WTC11 (cell line): ENCODE results near the gene ERVW-1. TPM values are rescaled to one million over a fixed set of nuclear protein-coding genes. Genes with fewer than 3 reads are reported as not detected.

Experiments
- ATAC-seq: fragments of 200-7000 bp; cut with Tn5 transposase; 2 replicates; pipeline ENCODE4 v1.10.0; 2021; ENCODE audit warnings: mild to moderate bottlenecking, moderate library complexity
- CTCF ChIA-PET: fragments of 300-600 bp; sonication (Branson Sonifier 250); formaldehyde crosslinking; loops from one replicate; lab custom pipeline; 2021; ENCODE audit warnings: antibody characterized with exemption; lab: Charles Lee
- POLR2A ChIA-PET: fragments of 350-600 bp; sonication (Branson Sonifier 250); formaldehyde crosslinking; loops from one replicate; lab custom pipeline; 2021; ENCODE audit warnings: antibody characterized with exemption; lab: Charles Lee
- DNase-seq: peaks from one replicate; pipeline ENCODE4 v3.0.0; 2021; ENCODE audit warnings: low spot score
- H3K27ac Mint-ChIP-seq: 2 replicates; pipeline ENCODE4 v1.8.0; 2021; ENCODE audit warnings: mixed read lengths
- H3K27me3 Mint-ChIP-seq: 2 replicates; pipeline ENCODE4 v1.8.0; 2021; ENCODE audit warnings: low read depth, mild to moderate bottlenecking, moderate library complexity, mixed read lengths
- H3K36me3 Mint-ChIP-seq: 2 replicates; pipeline ENCODE4 v1.8.0; 2021; ENCODE audit warnings: mixed read lengths
- H3K4me1 Mint-ChIP-seq: 2 replicates; pipeline ENCODE4 v1.8.0; 2022; ENCODE audit warnings: mixed read lengths
- H3K4me3 Mint-ChIP-seq: 2 replicates; pipeline ENCODE4 v1.8.0; 2021; ENCODE audit warnings: mild to moderate bottlenecking, moderate library complexity, mixed read lengths
- H3K9me3 Mint-ChIP-seq: 2 replicates; pipeline ENCODE4 v1.8.0; 2021; ENCODE audit warnings: mixed read lengths
- ATF3 ChIP-seq: sonication (generic); formaldehyde crosslinking; conservative IDR thresholded peaks from 2 replicates; pipeline ENCODE4 v1.8.1; 2022; ENCODE audit warnings: mild to moderate bottlenecking, missing genetic modification reagents
- CDX4 ChIP-seq: fragments of 250-450 bp; sonication (Bioruptor Pico); IDR thresholded peaks from 2 replicates; pipeline ENCODE4 v1.9.0; 2021; ENCODE audit warnings: moderate library complexity, mild to moderate bottlenecking, inconsistent platforms, borderline replicate concordance
- FOXP1 ChIP-seq: sonication (generic); formaldehyde crosslinking; IDR thresholded peaks from 2 replicates; pipeline ENCODE4 v1.8.0; 2022; ENCODE audit warnings: missing genetic modification reagents, mild to moderate bottlenecking, moderate library complexity, borderline replicate concordance
- HMGXB4 ChIP-seq: sonication (generic); formaldehyde crosslinking; IDR thresholded peaks from 2 replicates; pipeline ENCODE4 v1.8.1; 2023; ENCODE audit warnings: mild to moderate bottlenecking, moderate library complexity, missing genetic modification reagents
- IRF2 ChIP-seq: sonication (generic); formaldehyde crosslinking; IDR thresholded peaks from 2 replicates; pipeline ENCODE4 v1.8.0; 2022; ENCODE audit warnings: low read depth, missing genetic modification reagents, borderline replicate concordance
- MAX ChIP-seq: sonication (generic); formaldehyde crosslinking; IDR thresholded peaks from 2 replicates; pipeline ENCODE4 v1.8.0; 2022; ENCODE audit warnings: mild to moderate bottlenecking, missing genetic modification reagents
- PREB ChIP-seq: sonication (generic); formaldehyde crosslinking; IDR thresholded peaks from 2 replicates; pipeline ENCODE4 v1.8.1; 2022; ENCODE audit warnings: mild to moderate bottlenecking, missing genetic modification reagents, moderate library complexity, borderline replicate concordance
- RORB ChIP-seq: fragments of 250-450 bp; sonication (Bioruptor Pico); IDR thresholded peaks from 2 replicates; pipeline ENCODE4 v1.9.0; 2021; ENCODE audit warnings: mild to moderate bottlenecking
- SP1 ChIP-seq: sonication (generic); formaldehyde crosslinking; conservative IDR thresholded peaks from 2 replicates; pipeline ENCODE4 v1.8.1; 2022; ENCODE audit warnings: missing genetic modification reagents
- USF1 ChIP-seq: sonication (generic); formaldehyde crosslinking; IDR thresholded peaks from 2 replicates; pipeline ENCODE4 v1.8.0; 2022; ENCODE audit warnings: mild to moderate bottlenecking, missing genetic modification reagents
- USF2 ChIP-seq: sonication (generic); formaldehyde crosslinking; IDR thresholded peaks from 2 replicates; pipeline ENCODE4 v1.8.1; 2023; ENCODE audit warnings: mild to moderate bottlenecking, missing genetic modification reagents, moderate library complexity
- ZNF138 ChIP-seq: sonication (generic); formaldehyde crosslinking; conservative IDR thresholded peaks from 2 replicates; pipeline ENCODE4 v1.8.1; 2022; ENCODE audit warnings: mild to moderate bottlenecking, moderate library complexity, missing genetic modification reagents
- ZNF219 ChIP-seq: sonication (generic); formaldehyde crosslinking; IDR thresholded peaks from 2 replicates; pipeline ENCODE4 v1.8.0; 2023; ENCODE audit warnings: missing genetic modification reagents, mild to moderate bottlenecking, borderline replicate concordance
- ZNF425 ChIP-seq: fragments of 250-450 bp; sonication (Bioruptor Pico); conservative IDR thresholded peaks from 2 replicates; pipeline ENCODE4 v1.9.0; 2021; ENCODE audit warnings: mild to moderate bottlenecking
- ZNF532 ChIP-seq: fragments of 250-450 bp; sonication (Bioruptor Pico); IDR thresholded peaks from 2 replicates; pipeline ENCODE4 v1.9.0; 2021; ENCODE audit warnings: mild to moderate bottlenecking, borderline replicate concordance
- ZSCAN18 ChIP-seq: fragments of 250-450 bp; sonication (Bioruptor Pico); IDR thresholded peaks from 2 replicates; pipeline ENCODE4 v2.1.2; 2022; ENCODE audit warnings: mild to moderate bottlenecking, moderate library complexity
- total RNA-seq: library from RNA; stranded (reverse); gene quantifications from 3 replicates; pipeline ENCODE4 v1.2.3, GENCODE V29; 2021

ERVW-1 gene
- total RNA-seq, 1 experiment from 2014 or later: 0.07 TPM

GRCh38 chr7:92498557-92498956, 20.8 kb upstream of the ERVW-1 start:
- ATAC-seq: no peak
- peaks cover 31% of the 10 kb centered on the region for H3K36me3 Mint-ChIP-seq
- H3K4me3 Mint-ChIP-seq: no peak overlapping the region
- H3K4me1 Mint-ChIP-seq: no peaks in the 10 kb centered on the region
- TF ChIP-seq IRF2 (CRISPR knock-in tag): no peak
- TF ChIP-seq ZNF219 (CRISPR knock-in tag): no peak
- no peak for TF ChIP-seq CDX4
- no peak for TF ChIP-seq FOXP1 (CRISPR knock-in tag)
- TF ChIP-seq RORB: no peak
- TF ChIP-seq PREB (CRISPR knock-in tag): no peak
- no peak for TF ChIP-seq SP1 (CRISPR knock-in tag)
- no peak for TF ChIP-seq HMGXB4 (CRISPR knock-in tag)
- TF ChIP-seq ZNF138: no peak
- TF ChIP-seq MAX (CRISPR knock-in tag): no peak
- no peak for TF ChIP-seq USF1 (CRISPR knock-in tag)
- no peak for TF ChIP-seq ZNF532
- TF ChIP-seq ZNF425 (CRISPR knock-in tag): no peak
- no peak for TF ChIP-seq ATF3 (CRISPR knock-in tag)
- no peak for TF ChIP-seq USF2 (CRISPR knock-in tag)
- no peak for TF ChIP-seq ZSCAN18 (CRISPR knock-in tag)
- H3K9me3 Mint-ChIP-seq: no peaks in the 10 kb centered on the region
- CTCF ChIA-PET: interaction anchor here (0.7 kb wide), 1 partner anchor 37 kb away, joined by 3 read pairs; no protein-coding TSS in a partner anchor
- no peak for DNase-seq
- H3K27me3 Mint-ChIP-seq: no peaks in the 10 kb centered on the region
- H3K27ac Mint-ChIP-seq: no peak overlapping the region
- POLR2A ChIA-PET: no interaction called here
